ENCODE data around the gene PRKCA.

DNA sequence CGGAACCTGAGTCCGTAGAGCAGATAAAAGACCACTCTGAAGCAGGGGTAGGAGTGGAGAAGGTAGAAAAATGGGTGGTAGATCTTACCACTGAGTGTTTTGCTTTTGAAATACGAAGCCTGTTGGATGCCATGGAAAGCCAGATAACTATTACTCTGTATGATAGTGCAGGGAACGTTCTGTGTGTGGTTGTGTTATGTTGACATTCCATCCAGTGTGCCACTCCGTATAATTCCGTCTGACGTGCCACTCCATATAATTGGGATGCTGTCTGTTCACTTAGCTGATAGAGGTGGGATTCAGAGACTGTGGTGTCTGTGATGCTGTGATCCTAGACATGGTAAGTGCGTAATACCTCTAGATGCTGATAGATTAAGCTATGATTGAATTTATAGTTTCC, 269.3 kb downstream of the PRKCA start:
- TF ChIP-seq EP300 (IDR thresholded peaks at IDR 0.05; ENCODE audit: borderline replicate concordance) (no peak), ZBTB7A (IDR thresholded peaks at IDR 0.05; ENCODE audit: low read depth) (no peak), TEAD4 (IDR thresholded peaks at IDR 0.05) (no peak)
- TF ChIP-seq, protein P1, sequence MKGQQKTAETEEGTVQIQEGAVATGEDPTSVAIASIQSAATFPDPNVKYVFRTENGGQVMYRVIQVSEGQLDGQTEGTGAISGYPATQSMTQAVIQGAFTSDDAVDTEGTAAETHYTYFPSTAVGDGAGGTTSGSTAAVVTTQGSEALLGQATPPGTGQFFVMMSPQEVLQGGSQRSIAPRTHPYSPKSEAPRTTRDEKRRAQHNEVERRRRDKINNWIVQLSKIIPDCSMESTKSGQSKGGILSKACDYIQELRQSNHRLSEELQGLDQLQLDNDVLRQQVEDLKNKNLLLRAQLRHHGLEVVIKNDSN (IDR thresholded peaks at IDR 0.05): no peak
